Measurements from ENCODE around the gene DAAM2. TPM values are rescaled to one million over a fixed set of nuclear protein-coding genes. Genes with fewer than 3 reads are reported as not detected.

The DAAM2 gene
- total RNA-seq, 1 experiment from 2014 or later, result 1.3 TPM

DNA sequence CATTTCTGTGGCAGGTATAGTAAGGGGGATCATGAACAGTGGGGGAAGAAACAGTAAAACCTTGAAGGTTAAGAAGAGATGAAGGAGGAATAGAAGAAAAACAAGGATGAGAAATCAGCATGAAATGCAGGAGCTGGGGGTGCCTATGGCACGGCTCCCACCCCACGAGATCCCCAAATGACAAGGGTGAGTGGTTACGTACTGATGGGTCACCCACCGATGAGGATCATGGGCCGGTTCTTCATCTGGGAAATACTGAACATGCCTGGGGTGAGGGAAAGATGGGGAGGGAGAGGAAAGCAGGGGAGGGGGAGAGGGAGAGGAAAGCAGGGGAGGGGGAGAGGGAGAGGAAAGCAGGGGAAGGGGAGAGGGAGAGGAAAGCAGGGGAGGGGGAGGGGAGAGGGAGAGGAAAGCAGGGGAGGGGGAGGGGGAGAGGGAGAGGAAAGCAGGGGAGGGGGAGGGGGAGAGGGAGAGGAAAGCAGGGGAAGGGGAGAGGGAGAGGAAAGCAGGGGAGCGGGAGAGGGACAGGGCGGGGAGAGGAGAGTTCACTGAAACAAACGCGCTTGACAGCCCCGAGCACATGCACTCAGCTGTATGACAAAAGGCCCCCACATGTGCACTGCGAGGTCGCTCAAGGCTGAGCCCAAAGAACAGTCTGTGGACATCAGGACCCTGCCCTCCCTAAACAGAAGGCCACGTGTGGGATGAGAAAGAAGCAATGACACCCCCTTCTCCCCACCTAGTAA is 116.8 kb downstream of the DAAM2 start:
- DNase-seq (ENCODE audit: low read depth), result no peak

- DNase-seq (ENCODE audit: low read depth), result no peak
These were observed 117.5 kb downstream of the DAAM2 start for GRCh38 chr6:39909701-39910100.

GRCh38 chr6:39910164-39910563 is 118.0 kb downstream of the DAAM2 start:
- no peak for DNase-seq (ENCODE audit: low read depth)

GRCh38 chr6:39910744-39911143 is 118.6 kb downstream of the DAAM2 start:
- no peak for DNase-seq (ENCODE audit: low read depth)

GRCh38 chr6:39911513-39912125 is 119.4 kb downstream of the DAAM2 start:
- no peak for DNase-seq (ENCODE audit: low read depth)

GRCh38 chr6:39912446-39912845 is 120.3 kb downstream of the DAAM2 start:
- no peak for DNase-seq (ENCODE audit: low read depth)

DNA sequence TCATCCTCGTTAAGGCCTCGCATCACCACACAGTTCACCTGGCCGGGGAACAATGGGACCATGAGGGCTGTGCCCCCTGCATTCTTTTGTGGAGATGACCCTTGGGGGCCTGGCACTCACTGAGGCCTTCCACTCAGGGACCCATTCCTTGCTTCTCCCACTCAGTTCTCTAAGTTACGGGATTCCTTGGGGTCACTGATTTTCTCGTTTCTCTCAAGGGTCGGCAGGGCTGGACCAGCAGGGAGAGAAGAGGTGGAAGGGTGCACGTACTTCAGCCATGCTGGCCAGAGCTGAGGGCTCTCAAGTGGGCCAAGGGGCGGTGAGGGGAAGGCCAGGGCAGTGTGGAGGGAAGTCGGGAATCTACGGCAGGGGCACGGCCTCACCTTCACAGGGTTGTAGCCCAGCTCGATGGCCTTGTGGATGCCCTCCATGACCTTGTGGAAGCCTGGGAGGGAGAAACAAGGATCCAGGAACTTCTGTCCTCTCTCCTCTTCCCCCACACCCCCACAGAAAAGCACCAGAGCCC is 121.3 kb downstream of the DAAM2 start:
- DNase-seq (ENCODE audit: low read depth), result no peak

DNA sequence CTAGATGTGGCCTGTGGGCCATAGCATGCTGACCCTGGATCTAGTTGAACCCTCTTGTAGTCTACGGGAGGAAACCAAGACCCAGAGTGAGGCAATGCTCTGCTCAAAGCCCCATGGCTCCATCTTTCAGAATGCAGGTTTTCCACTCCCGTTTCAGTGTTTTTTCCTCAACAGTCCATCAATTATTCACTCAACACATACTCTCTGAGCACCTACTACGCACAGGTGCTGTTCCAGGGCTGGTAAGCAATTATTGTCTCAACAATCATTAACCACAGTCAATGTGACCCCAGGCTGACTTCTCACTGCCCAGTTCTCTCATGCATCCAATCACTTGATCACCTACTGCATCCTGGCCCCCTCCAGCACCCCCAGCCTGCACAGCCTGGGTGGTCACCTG is 122.1 kb downstream of the DAAM2 start:
- DNase-seq (ENCODE audit: low read depth), result no peak

DNA sequence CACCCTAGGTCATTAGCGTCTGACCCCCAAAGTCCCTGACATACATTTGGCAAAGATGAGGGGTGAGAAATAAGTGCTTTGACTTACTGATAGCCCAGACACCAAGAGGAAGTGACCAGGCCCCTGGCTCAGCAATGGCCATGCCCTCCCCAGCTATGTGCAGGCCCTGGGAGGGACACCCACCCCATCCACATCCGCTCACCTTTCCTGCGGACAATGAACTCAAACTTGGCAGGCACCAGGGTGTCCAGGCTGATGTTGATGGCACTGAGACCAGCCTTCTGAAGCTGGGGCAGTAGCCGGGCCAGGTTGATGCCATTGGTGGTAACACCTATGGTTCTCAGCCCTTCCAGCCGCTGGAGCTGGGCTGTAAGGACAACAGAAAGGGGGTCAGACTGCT is 123.7 kb downstream of the DAAM2 start:
- no peak for DNase-seq (ENCODE audit: low read depth)

GRCh38 chr6:39917329-39917728 is 125.2 kb downstream of the DAAM2 start:
- DNase-seq (ENCODE audit: low read depth), result no peak

GRCh38 chr6:39917981-39918380 is 125.8 kb downstream of the DAAM2 start:
- DNase-seq (ENCODE audit: low read depth), result no peak

- no peak for DNase-seq (ENCODE audit: low read depth)
These were observed 126.7 kb downstream of the DAAM2 start for GRCh38 chr6:39918831-39919230.

DNA sequence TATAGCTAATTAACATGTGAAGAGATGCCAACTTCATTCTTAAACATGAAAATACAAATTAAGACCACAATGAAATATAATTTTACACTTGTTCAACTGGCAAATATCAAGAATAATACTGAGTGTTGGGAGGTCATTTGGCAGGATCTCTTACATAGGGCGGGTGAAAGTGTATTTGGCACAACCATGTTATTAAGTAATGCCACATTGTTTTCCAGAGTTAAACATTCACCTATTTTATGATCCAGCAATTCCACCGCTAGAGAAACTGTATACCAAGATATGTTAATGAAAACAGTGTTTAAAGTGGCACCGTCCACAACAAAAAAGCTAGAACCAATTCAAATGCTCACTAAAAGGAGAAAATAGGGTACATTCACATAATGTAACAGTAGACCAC is 128.0 kb downstream of the DAAM2 start:
- no peak for DNase-seq (ENCODE audit: low read depth)

GRCh38 chr6:39922821-39923220 is 130.6 kb downstream of the DAAM2 start:
- DNase-seq (ENCODE audit: low read depth), result no peak

DNA sequence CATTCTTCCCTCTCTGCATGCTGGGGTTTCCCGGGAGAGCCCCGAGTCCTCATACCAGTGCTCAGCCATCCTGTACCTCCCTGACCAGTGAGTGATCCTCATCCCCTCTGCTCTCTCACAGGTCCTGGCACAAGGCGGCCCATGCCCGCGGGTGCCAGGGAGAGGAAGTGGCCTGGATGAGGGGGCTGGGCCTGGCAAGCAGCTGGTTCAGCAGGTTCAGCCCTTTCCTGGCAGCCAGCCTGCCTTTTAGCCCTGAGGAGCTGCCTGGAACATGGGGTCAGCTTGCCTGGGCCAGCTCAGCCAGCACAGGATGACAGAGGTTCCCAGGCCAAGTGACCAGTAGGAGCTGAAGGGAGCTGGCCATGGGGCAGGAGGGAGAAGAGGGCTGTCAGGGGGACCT is 131.2 kb downstream of the DAAM2 start:
- no peak for DNase-seq (ENCODE audit: low read depth)

- no peak for DNase-seq (ENCODE audit: low read depth)
These were observed 131.7 kb downstream of the DAAM2 start for GRCh38 chr6:39923861-39924260.

GRCh38 chr6:39924283-39924682 is 132.1 kb downstream of the DAAM2 start:
- no peak for DNase-seq (ENCODE audit: low read depth)

GRCh38 chr6:39925191-39925930 is 133.2 kb downstream of the DAAM2 start:
- DNase-seq (ENCODE audit: low read depth), result no peak

DNA sequence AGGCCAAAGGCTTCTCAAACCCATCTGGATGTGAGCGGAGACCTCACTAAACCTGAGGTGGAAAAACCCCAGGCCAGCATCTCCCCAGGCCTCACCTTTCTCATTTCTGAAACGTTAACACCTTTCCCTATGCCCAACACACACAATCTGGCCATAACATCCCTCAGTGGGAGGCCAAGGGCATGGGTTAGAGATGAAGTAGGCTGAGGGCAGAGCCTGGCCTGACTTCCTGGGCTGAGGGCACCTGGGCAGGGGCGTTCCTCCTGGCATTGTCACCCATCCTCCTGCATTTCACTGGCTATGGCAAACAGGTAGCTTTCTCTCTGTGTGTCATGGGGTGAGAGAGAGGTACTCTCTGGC is 133.7 kb downstream of the DAAM2 start:
- DNase-seq (ENCODE audit: low read depth), result no peak

DNA sequence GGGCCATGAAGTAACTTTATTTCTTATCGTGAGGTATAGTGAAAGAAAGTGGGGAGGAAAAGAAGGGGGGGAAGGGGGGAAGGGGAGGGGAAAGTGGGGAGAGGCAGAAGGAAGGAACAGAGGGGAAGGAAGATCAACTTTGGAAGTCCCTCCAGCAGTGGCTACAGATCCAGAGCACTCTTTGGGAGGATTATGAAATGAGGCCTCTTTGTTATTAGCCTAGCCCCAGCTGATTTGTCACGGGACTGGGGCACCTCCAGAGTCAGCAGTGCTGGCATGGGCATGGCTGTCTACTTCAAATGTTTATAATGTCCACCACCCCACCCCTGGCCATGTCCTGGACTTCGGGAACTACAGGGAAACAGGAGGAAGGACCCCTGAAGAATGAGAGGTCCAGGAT is 134.5 kb downstream of the DAAM2 start:
- DNase-seq (ENCODE audit: low read depth), result peak; percentile 26

DNA sequence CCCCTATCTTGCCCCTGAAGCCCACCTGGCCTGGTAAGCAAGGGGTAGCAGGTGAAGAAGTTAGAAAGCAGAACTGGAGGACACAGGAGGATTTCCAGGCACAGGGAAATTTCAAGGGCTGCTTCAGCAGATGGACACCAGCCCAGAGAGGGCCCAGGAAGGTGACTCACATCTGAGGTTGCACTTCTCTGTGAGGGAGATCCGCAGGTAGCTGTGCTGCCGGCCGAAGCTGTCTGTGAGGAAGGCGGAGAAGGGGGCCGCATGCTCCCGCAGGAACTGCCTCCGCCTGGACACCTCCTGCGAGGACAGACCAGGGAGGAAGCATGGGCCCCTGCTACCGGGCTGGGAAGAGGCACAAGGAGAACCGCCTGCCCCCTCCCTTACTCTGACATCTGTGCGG is 135.0 kb downstream of the DAAM2 start:
- DNase-seq (ENCODE audit: low read depth), result peak; percentile 72

DNA sequence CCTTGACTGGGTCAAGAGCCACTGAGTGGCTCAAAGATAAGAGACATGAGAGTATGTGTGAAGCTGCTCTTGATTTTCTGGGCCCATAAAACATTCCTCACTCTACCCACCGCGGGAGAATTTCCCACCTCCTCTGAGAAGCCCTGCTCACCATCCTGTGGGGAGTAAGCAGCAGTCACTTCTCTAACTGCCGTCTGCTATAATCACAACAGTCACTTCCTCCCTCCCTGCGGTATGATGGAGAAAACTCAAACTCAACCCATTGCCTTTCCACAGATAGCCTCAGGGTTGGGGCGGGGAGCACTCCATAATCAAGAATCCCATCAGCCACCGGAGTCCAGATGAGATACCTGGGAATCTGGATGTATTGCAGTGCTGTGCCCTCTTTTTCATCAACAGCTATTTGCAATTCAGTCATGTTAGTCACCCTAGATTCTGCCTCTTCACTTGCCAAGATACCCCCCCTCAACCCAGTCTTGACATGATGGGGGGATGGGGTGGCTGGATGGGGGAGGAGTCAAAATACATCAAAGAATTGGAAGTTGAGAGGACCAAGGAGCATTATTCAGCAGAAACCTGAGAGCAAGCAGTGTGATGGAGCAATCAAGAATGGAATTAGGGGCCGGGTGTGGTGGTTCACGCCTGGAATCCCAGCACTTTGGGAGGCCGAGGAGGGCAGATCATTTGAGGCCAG is 137.0 kb downstream of the DAAM2 start:
- peak; percentile 25 for DNase-seq (ENCODE audit: low read depth)

Measured in M059J (cell line).